Measurements from ENCODE around the gene OR10A6. TPM values are rescaled to one million over a fixed set of nuclear protein-coding genes. Genes with fewer than 3 reads are reported as not detected.

Gene OR10A6
- total RNA-seq, result not detected

DNA sequence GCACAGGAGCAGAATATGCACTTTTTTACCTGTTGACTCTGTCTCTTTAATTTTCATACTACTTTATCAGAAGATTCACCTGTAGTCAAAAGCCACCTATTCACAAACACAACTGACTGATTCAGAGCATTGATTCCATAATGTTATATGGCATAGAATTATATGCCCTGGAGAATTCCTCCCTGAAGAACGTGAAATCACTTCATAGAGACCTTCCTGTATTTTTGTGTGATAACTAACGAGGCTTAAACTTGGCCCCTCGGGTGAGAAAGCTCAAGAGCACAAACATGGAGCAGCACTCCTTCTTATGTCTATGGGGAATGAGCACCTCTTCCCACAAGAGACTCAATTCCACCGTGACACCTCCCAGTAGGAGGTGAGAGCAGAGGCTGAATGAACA, at the start of gene OR10A6:
TSS of gene OR10A6 (minus strand) at position 101 of the 400 bp plus-strand sequence. CDS start 2,606 bp downstream, outside the sequence.
- DNase-seq (ENCODE audit: low spot score) (no peak), ATAC-seq (ENCODE audit: low FRiP score) (no peak)
- TF ChIP-seq, protein P1, sequence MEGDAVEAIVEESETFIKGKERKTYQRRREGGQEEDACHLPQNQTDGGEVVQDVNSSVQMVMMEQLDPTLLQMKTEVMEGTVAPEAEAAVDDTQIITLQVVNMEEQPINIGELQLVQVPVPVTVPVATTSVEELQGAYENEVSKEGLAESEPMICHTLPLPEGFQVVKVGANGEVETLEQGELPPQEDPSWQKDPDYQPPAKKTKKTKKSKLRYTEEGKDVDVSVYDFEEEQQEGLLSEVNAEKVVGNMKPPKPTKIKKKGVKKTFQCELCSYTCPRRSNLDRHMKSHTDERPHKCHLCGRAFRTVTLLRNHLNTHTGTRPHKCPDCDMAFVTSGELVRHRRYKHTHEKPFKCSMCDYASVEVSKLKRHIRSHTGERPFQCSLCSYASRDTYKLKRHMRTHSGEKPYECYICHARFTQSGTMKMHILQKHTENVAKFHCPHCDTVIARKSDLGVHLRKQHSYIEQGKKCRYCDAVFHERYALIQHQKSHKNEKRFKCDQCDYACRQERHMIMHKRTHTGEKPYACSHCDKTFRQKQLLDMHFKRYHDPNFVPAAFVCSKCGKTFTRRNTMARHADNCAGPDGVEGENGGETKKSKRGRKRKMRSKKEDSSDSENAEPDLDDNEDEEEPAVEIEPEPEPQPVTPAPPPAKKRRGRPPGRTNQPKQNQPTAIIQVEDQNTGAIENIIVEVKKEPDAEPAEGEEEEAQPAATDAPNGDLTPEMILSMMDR (IDR thresholded peaks at IDR 0.05), result no peak

DNA sequence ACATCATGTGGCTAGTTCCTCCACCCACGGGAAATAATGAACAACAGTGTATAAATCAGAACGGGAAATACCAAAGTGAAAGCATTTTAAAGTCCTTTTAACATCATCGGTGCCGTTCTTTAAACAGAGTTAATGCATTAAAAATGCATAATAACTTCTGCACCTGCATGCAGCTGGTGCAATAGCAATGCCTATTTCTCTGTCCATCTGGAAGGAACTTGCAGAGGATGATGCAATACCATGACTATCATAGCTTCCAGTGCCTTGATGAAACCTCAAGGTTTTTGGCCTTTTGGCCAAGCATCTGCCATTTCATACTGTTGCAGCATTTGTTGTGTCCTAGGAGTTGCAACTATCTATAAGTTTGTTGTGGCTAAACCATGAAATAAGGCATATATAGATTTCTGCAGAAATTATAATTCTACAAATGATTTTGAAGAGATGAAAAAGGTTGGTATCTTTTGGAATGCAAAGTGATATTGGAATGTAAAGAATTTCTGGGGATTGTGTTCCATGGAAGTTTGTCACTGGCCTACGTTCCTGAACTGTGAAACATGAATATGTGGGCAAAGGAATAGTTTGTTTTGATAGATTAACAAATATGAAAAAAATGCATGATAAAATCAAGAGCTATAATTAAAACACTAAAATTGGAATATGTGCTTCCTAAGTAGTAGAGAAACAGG, 46.3 kb upstream of the OR10A6 start:
- no peak for DNase-seq (ENCODE audit: low spot score)
- TF ChIP-seq, protein P1 (IDR thresholded peaks at IDR 0.05), result no peak
- ATAC-seq (ENCODE audit: low FRiP score), result no peak

GRCh38 chr11:7974668-7975067, 43.6 kb upstream of the OR10A6 start:
- ATAC-seq (ENCODE audit: low FRiP score), result no peak
- no peak for DNase-seq (ENCODE audit: low spot score)
- TF ChIP-seq, protein P1 (IDR thresholded peaks at IDR 0.05), result no peak

DNA sequence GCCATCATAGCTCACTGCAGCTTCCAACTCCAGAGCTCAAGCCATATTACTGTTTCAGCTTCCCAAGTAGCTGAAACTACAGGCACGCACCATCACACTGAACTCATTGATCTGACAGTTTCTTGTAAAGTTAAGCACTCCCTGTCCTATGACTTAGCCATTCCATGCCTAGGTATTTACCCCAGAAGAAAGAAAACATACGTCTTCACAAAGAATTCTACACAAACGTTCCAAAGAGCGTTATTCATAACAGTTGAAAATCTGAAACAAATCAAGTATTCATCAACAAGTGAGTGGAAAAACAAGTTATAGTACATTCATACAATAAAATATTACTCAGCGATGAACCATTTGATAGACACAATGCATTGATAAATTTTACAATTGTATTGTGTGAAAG, 41.9 kb upstream of the OR10A6 start:
- TF ChIP-seq, protein P1 (IDR thresholded peaks at IDR 0.05), result no peak
- DNase-seq (ENCODE audit: low spot score), result no peak
- no peak for ATAC-seq (ENCODE audit: low FRiP score)

- TF ChIP-seq, protein P1 (IDR thresholded peaks at IDR 0.05), result no peak
- DNase-seq (ENCODE audit: low spot score), result no peak
- ATAC-seq (ENCODE audit: low FRiP score), result no peak
Measured at GRCh38 chr11:7971846-7972245, 40.8 kb upstream of the OR10A6 start.

DNA sequence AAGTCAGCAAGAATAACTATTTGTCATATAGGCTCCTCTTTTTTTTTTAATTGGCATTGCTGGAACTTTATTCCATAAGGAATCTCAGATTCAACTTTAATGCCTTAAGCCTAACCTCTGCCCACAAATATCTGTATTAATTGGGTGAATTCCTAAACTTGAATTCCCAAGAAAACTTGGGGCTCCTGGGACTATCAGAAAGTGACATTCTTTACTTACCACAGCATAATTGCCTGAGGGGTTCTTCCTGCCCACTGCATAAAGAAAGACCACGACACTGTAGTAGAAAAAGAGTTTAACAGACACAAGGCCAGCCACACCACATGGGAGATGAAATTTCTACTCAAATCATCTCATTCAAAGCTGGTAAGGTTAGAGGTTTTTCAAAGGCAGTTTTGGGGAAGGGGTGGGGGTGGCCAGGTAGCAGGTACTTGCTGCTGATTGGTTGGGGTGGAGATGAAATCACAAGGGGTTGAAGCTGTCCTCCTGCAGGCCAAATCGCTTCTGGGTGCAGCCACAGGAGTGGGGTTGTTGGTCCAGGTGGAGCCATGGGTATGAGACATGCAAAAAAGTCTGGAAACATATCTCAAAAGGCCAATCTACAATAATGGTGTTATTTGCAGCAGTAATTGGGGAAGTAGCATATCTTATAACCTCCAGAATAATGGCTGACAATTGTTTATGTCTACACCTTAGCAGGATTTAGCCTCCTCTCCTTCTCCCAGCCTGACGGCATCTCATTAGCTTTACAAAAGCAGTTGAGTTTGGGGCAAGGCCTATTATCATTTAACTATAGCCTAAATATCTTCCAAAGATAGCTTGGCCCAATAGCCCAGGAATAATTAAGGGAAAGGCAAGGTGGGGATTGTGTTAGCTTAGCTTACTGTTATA, 38.9 kb upstream of the OR10A6 start:
- no peak for ATAC-seq (ENCODE audit: low FRiP score)
- no peak for DNase-seq (ENCODE audit: low spot score)
- TF ChIP-seq, protein P1 (IDR thresholded peaks at IDR 0.05), result no peak

Data from omental fat pad (tissue), 4 donors.